Panc1 (cell line): ENCODE results near the gene CNPY2. TPM values are rescaled to one million over a fixed set of nuclear protein-coding genes. Genes with fewer than 3 reads are reported as not detected.
A peak's percentile ranks its signal among the peaks of the same experiment; 100 is the strongest.

ENCODE experiments used
- ATAC-seq: fragments of 200-7000 bp; cut with Tn5 transposase; 2 replicates; pipeline ENCODE4 v1.9.1; 2020; ENCODE audit warnings: mild to moderate bottlenecking, moderate library complexity
- BruUV-seq: library from RNA; stranded (reverse); fragments of 400-500 nt; replicated peaks from 2 replicates; lab custom pipeline; 2021; lab: Mats Ljungman, UMichigan
- CTCF ChIA-PET: fragments of 300-600 bp; sonication (Branson Sonifier 250); formaldehyde crosslinking; loops from one replicate; lab custom pipeline; 2022; ENCODE audit warnings: antibody characterized with exemption; lab: Charles Lee
- POLR2A ChIA-PET: fragments of 300-600 bp; sonication (Branson Sonifier 250); formaldehyde crosslinking; loops from one replicate; lab custom pipeline; 2022; ENCODE audit warnings: antibody characterized with exemption; lab: Charles Lee
- DNase-seq: peaks from one replicate; pipeline ENCODE4 v3.0.0-alpha.2; 2010; ENCODE audit warnings: low read depth, low spot score
- H3K27ac ChIP-seq: 2 replicates; pipeline ENCODE4 v1.5.1; 2011; ENCODE audit warnings: mild to moderate bottlenecking, low read length, inconsistent platforms
- H3K27me3 ChIP-seq: fragments of 200-500 bp; sonication (Bioruptor generic); 2 replicates; pipeline ENCODE4 v1.6.0; 2014; ENCODE audit warnings: low read length, inconsistent platforms; ENCODE audit not compliant: control insufficient read depth, insufficient read depth
- H3K36me3 ChIP-seq: fragments of 200-500 bp; sonication (Bioruptor generic); 2 replicates; pipeline ENCODE4 v1.5.1; 2014; ENCODE audit warnings: inconsistent platforms, mild to moderate bottlenecking, low read length, moderate library complexity; ENCODE audit not compliant: control insufficient read depth, insufficient read depth
- H3K4me1 ChIP-seq: 2 replicates; pipeline ENCODE4 v1.5.1; 2011; ENCODE audit warnings: inconsistent platforms, mild to moderate bottlenecking, low read length, moderate library complexity; ENCODE audit not compliant: control insufficient read depth, insufficient read depth
- H3K4me3 ChIP-seq, 2 experiments: 2 replicates each; pipeline ENCODE4 v1.5.1; 2011 to 2012; ENCODE audit warnings: low read depth in 2 of 2, low read length in 2 of 2, mild to moderate bottlenecking in 2 of 2, inconsistent platforms in 1 of 2, moderate library complexity in 1 of 2
- H3K9me3 ChIP-seq: fragments of 200-500 bp; sonication (Bioruptor generic); 2 replicates; pipeline ENCODE4 v1.5.1; 2014; ENCODE audit warnings: low read depth, mild to moderate bottlenecking, inconsistent platforms, low read length, moderate library complexity; ENCODE audit not compliant: control insufficient read depth, insufficient read depth
- CTCF ChIP-seq: fragments of 450-650 bp; IDR thresholded peaks from 2 replicates; pipeline ENCODE4 v1.5.1; 2017; ENCODE audit warnings: mild to moderate bottlenecking
- POLR2AphosphoS5 ChIP-seq: IDR thresholded peaks from 2 replicates; pipeline ENCODE4 v1.6.1; 2012; ENCODE audit warnings: mild to moderate bottlenecking, low read depth, low read length, moderate library complexity
- REST ChIP-seq, 2 experiments: IDR thresholded peaks; 2 replicates each; pipeline ENCODE4 v1.6.1; 2011 to 2012; ENCODE audit warnings: low read depth in 2 of 2, control low read depth in 1 of 2, low read length in 1 of 2, mild to moderate bottlenecking in 1 of 2, moderate library complexity in 1 of 2; ENCODE audit not compliant: insufficient read depth in 1 of 2
- SIN3A ChIP-seq: IDR thresholded peaks from 2 replicates; pipeline ENCODE4 v1.6.1; 2012; ENCODE audit warnings: low read depth, mild to moderate bottlenecking, low read length, moderate library complexity, borderline replicate concordance; ENCODE audit not compliant: insufficient read depth
- TCF7L2 ChIP-seq: IDR thresholded peaks from 2 replicates; pipeline ENCODE4 v1.6.1; 2011; ENCODE audit warnings: mild to moderate bottlenecking, low read depth, low read length, inconsistent platforms
- in situ Hi-C: cut with HindIII; loops from 2 replicates; pipeline ENCODE4 v1.10.0; 2016; ENCODE audit warnings: low sequenced_read_pairs, low pct_unique_long_range_greater_than_20kb
- intact Hi-C: fragments of 100-400 bp; cut with micrococcal nuclease; formaldehyde crosslinking; loops from one replicate; pipeline ENCODE4 v1.10.0; 2022; ENCODE audit not compliant: unreplicated experiment
- total RNA-seq: library from RNA; stranded (reverse); gene quantifications from one replicate; pipeline ENCODE4 v1.2.1, GENCODE V29; 2021; ENCODE audit not compliant: unreplicated experiment

Gene CNPY2
- total RNA-seq, 1 experiment from 2014 or later: 115 TPM

GRCh38 chr12:56267443-56268071, 48.2 kb downstream of the CNPY2 start:
- in situ Hi-C loops: no loop called here
- no TSS peak for BruUV-seq

More at GRCh38 chr12:56267443-56268071, 48.2 kb downstream of the CNPY2 start:
- Histone ChIP-seq H3K4me1 (peaks cover 8% of the 10 kb centered on the region; the same call in 1 of the 2 replicates), H3K4me3 (peak overlapping the region; percentile 68 to 69), H3K27ac (peak overlapping the region; percentile 60), H3K9me3 (no peaks in the 10 kb centered on the region), H3K27me3 (no peaks in the 10 kb centered on the region), H3K36me3 (peaks cover 5% of the 10 kb centered on the region; the same call in 1 of the 2 replicates)
- CTCF ChIA-PET: no interaction called here
- peak; percentile 29 for ATAC-seq
- DNase-seq: no peak
- intact Hi-C loops: no loop called here
- TF ChIP-seq REST (IDR thresholded peaks at IDR 0.05; ENCODE audit: insufficient read depth in 1 of 2, low read depth in 2 of 2, low read length in 1 of 2) (no peak), TCF7L2 (no peak), POLR2AphosphoS5 (no peak), CTCF (no peak), SIN3A (no peak)
- POLR2A ChIA-PET: interaction anchor here (0.5 to 0.6 kb wide), 2 partner anchors 31 to 77 kb away, joined by 3 to 9 read pairs; no protein-coding TSS in a partner anchor
